B cell (primary cell): ENCODE data around the gene PLIN4. TPM values are rescaled to one million over a fixed set of nuclear protein-coding genes. Genes with fewer than 3 reads are reported as not detected.

Experiments used
- ATAC-seq: fragments of 200-7000 bp; cut with Tn5 transposase; one replicate; pipeline ENCODE4 v1.10.0; 2021; ENCODE audit warnings: low read depth, mild to moderate bottlenecking, moderate number of reproducible peaks, moderate library complexity
- CTCF ChIA-PET: fragments of 350-600 bp; sonication (Branson Sonifier 250); formaldehyde crosslinking; loops from one replicate; lab custom pipeline; 2021; ENCODE audit warnings: antibody characterized with exemption, inconsistent platforms; lab: Charles Lee
- POLR2A ChIA-PET: fragments of 350-600 bp; sonication (Branson Sonifier 250); formaldehyde crosslinking; loops from one replicate; lab custom pipeline; 2021; ENCODE audit warnings: antibody characterized with exemption; lab: Charles Lee
- DNase-seq: peaks from one replicate; pipeline ENCODE4 v3.0.0; 2013
- H2AFZ ChIP-seq: 2 replicates; pipeline ENCODE4 v1.6.1; 2012; ENCODE audit warnings: mild to moderate bottlenecking, low read depth, low read length; ENCODE audit not compliant: insufficient read depth, poor library complexity, severe bottlenecking
- H3K27ac ChIP-seq, 2 donors: 1 replicate in 1 of 2; 2 replicates in 1 of 2; pipeline ENCODE4 v1.5.1; 2012 to 2013; ENCODE audit warnings: low read length in 2 of 2, mild to moderate bottlenecking in 2 of 2, moderate library complexity in 1 of 2
- H3K27me3 ChIP-seq, 4 experiments: fragments of 200-600 bp in 1 of 4; sonication (generic) in 1 of 4; replicated peaks in 1 of 4; 1 replicate in 2 of 4; 2 replicates in 2 of 4; pipeline versions ENCODE4 v1.6.1 to v1.7.0; 2013 to 2016; ENCODE audit warnings: low read length in 3 of 4, mild to moderate bottlenecking in 2 of 4, mixed read lengths in 1 of 4, moderate library complexity in 1 of 4; ENCODE audit not compliant: insufficient read depth in 4 of 4, control insufficient read depth in 3 of 4; ENCODE audit errors: control extremely low read depth in 1 of 4
- H3K36me3 ChIP-seq, 2 experiments: replicated peaks in 1 of 2; 1 replicate in 1 of 2; 2 replicates in 1 of 2; pipeline versions ENCODE4 v1.6.1 to v1.7.1; 2013; ENCODE audit warnings: low read length in 1 of 2; ENCODE audit not compliant: insufficient read depth in 2 of 2, control insufficient read depth in 1 of 2; ENCODE audit errors: control extremely low read depth in 1 of 2, extremely low read depth in 1 of 2
- H3K4me1 ChIP-seq, 2 donors: fragments of 200-600 bp in 1 of 2; sonication (generic) in 1 of 2; 1 replicate in 1 of 2; 2 replicates in 1 of 2; pipeline versions ENCODE4 v1.5.1 to v1.6.1; 2013 to 2017; ENCODE audit warnings: low read length in 2 of 2; ENCODE audit not compliant: control insufficient read depth in 2 of 2, insufficient read depth in 2 of 2
- H3K4me2 ChIP-seq: replicated peaks from 2 replicates; pipeline ENCODE3; 2012; ENCODE audit warnings: mild to moderate bottlenecking, low read depth, low read length; ENCODE audit not compliant: poor library complexity, severe bottlenecking
- H3K4me3 ChIP-seq, 5 experiments: fragments of 200-600 bp in 1 of 5; sonication (generic) in 1 of 5; 1 replicate in 3 of 5; 2 replicates in 2 of 5; pipeline versions ENCODE4 v1.5.1 to v1.7.0; 2011 to 2016; ENCODE audit warnings: low read length in 4 of 5, mild to moderate bottlenecking in 4 of 5, low read depth in 2 of 5, control low read depth in 1 of 5, moderate library complexity in 1 of 5; ENCODE audit not compliant: insufficient read depth in 1 of 5; ENCODE audit errors: control extremely low read depth in 1 of 5, extremely low read depth in 1 of 5
- H3K79me2 ChIP-seq: fragments of 200-600 bp; sonication (generic); one replicate; pipeline ENCODE4 v1.6.0; 2016; ENCODE audit warnings: low read length; ENCODE audit not compliant: control insufficient read depth, insufficient read depth
- H3K9ac ChIP-seq: fragments of 200-600 bp; sonication (generic); 2 replicates; pipeline ENCODE4 v1.6.1; 2017; ENCODE audit warnings: mild to moderate bottlenecking, low read length, moderate library complexity
- H3K9me3 ChIP-seq, 3 donors: one replicate each; pipeline versions ENCODE4 v1.6.1 to v1.7.1; 2013; ENCODE audit warnings: low read length in 2 of 3; ENCODE audit not compliant: control insufficient read depth in 2 of 3, insufficient read depth in 1 of 3; ENCODE audit errors: control extremely low read depth in 1 of 3
- H4K20me1 ChIP-seq: 2 replicates; pipeline ENCODE4 v1.6.0; 2012; ENCODE audit warnings: mild to moderate bottlenecking, low read length; ENCODE audit not compliant: insufficient read depth, control insufficient read depth, poor library complexity, severe bottlenecking
- H3K27ac Mint-ChIP-seq: one replicate; pipeline ENCODE4 v1.8.0; 2021; ENCODE audit warnings: mixed read lengths
- H3K27me3 Mint-ChIP-seq: one replicate; pipeline ENCODE4 v1.8.0; 2021; ENCODE audit warnings: mixed read lengths
- H3K4me1 Mint-ChIP-seq: one replicate; pipeline ENCODE4 v1.8.0; 2021; ENCODE audit warnings: mixed read lengths
- H3K4me3 Mint-ChIP-seq: one replicate; pipeline ENCODE4 v1.8.0; 2021; ENCODE audit warnings: mixed read lengths
- H3K9me3 Mint-ChIP-seq: one replicate; pipeline ENCODE4 v1.8.0; 2022; ENCODE audit warnings: mixed read lengths; ENCODE audit not compliant: insufficient read depth
- EZH2 ChIP-seq: IDR thresholded peaks from 2 replicates; pipeline ENCODE4 v1.6.1; 2012; ENCODE audit warnings: borderline replicate concordance, low read depth, mild to moderate bottlenecking, moderate library complexity, low read length; ENCODE audit not compliant: insufficient read depth, poor library complexity, severe bottlenecking
- WGBS: methylation state at CpG from one replicate; pipeline ENCODE4 v1.1.5; 2013; ENCODE audit warnings: missing lambda C conversion rate; ENCODE audit not compliant: insufficient coverage; 5-methylcytosine and 5-hydroxymethylcytosine counted together
- intact Hi-C: fragments of 100-400 bp; cut with micrococcal nuclease; formaldehyde crosslinking; loops from one replicate; pipeline ENCODE4 v1.10.0; 2022
- polyA plus RNA-seq: library from polyadenylated mRNA; depleted of rRNA; stranded (reverse); fragments of >200 nt; gene quantifications from 2 replicates; pipeline ENCODE4 v1.2.3, GENCODE V29; 2012
- total RNA-seq, 2 donors: library from RNA; stranded (reverse); fragments of 120-200 nt in 1 of 2; gene quantifications; 1 replicate in 1 of 2; 2 replicates in 1 of 2; pipeline versions ENCODE4 v1.2.3 to v1.2.4, GENCODE V29; 2013 to 2022
- TF ChIP-seq, protein P1 (sequence below): fragments of 200-600 bp; IDR thresholded peaks from one replicate; pipeline ENCODE4 v1.8.0; 2022; ENCODE audit warnings: antibody characterized with exemption, mild to moderate bottlenecking

Gene PLIN4
- total and polyA plus RNA-seq, 2 donors (not counting 1 experiment from before 2014, with no cell fraction given) = 0.04 to 0.07 TPM

DNA sequence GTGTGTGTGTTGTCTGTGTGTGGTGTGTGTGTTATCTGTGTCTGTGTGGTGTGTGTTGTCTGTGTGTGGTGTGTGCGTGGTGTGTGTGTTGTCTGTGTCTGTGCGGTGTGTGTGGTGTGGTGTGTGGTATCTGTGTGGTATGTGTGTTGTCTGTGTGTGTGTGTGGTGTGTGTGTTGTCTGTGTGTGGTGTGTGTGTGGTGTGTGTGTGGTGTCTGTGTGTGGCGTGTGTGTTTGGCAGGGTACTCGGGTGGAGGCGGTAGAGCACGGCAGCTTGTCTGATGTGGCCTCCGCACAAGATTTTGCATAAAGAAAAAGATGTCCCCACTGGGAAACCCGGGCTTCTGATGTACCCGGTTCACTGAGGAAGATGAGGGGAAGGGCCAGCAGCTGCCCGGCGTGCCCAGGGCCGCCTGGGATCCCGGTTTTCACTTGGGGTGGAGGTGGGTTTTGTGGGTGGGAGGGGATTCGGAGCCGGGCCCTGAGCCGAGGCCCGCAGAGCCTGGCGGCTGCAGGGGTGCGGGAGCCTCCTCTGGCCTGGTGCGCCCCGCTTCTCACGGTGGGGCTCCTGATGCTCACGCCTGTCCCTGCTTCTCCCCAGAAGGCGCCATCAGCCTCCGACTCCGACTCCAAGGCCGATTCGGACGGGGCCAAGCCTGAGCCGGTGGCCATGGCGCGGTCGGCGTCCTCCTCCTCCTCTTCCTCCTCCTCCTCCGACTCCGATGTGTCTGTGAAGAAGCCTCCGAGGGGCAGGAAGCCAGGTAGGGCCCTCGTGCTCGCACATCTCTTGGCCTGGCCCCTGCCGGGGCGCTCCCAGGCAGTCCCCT is 25.0 kb downstream of the PLIN4 start:
- Histone ChIP-seq H2AFZ (no peak overlapping the region), H3K4me1 (no peaks in the 10 kb centered on the region), H3K27me3 (no peaks in the 10 kb centered on the region), H3K9me3 (no peaks in the 10 kb centered on the region), H3K4me3 (no peak overlapping the region), H3K27ac (no peak overlapping the region), H3K79me2 (peaks cover 11% of the 10 kb centered on the region), H3K4me2 (no peak overlapping the region), H3K36me3 (peaks cover 5 to 49% of the 10 kb centered on the region in 2 experiments), H4K20me1 (no peaks in the 10 kb centered on the region), H3K9ac (no peak overlapping the region)
- ChIA-PET POLR2A (no interaction called here), CTCF (interaction anchor here (0.5 kb wide), 1 partner anchor 152 kb away, joined by 3 read pairs; no protein-coding TSS in a partner anchor)
- Mint-ChIP-seq H3K4me3 (no peak overlapping the region), H3K27ac (no peak overlapping the region), H3K27me3 (no peaks in the 10 kb centered on the region), H3K9me3 (no peaks in the 10 kb centered on the region), H3K4me1 (no peaks in the 10 kb centered on the region)
- no peak for ATAC-seq
- TF ChIP-seq EZH2 = no peak
- TF ChIP-seq, protein P1, sequence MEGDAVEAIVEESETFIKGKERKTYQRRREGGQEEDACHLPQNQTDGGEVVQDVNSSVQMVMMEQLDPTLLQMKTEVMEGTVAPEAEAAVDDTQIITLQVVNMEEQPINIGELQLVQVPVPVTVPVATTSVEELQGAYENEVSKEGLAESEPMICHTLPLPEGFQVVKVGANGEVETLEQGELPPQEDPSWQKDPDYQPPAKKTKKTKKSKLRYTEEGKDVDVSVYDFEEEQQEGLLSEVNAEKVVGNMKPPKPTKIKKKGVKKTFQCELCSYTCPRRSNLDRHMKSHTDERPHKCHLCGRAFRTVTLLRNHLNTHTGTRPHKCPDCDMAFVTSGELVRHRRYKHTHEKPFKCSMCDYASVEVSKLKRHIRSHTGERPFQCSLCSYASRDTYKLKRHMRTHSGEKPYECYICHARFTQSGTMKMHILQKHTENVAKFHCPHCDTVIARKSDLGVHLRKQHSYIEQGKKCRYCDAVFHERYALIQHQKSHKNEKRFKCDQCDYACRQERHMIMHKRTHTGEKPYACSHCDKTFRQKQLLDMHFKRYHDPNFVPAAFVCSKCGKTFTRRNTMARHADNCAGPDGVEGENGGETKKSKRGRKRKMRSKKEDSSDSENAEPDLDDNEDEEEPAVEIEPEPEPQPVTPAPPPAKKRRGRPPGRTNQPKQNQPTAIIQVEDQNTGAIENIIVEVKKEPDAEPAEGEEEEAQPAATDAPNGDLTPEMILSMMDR = no peak
- WGBS = 80% methylated on average over 39 of the region's 41 CpGs
- intact Hi-C loops = no loop called here
- no peak for DNase-seq
